ENCODE data around the gene RD3L. TPM values are rescaled to one million over a fixed set of nuclear protein-coding genes. Genes with fewer than 3 reads are reported as not detected.

The RD3L gene
- total and polyA plus RNA-seq, 2 of the 4 experiments (the other 2 are of a cell fraction) = not detected

DNA sequence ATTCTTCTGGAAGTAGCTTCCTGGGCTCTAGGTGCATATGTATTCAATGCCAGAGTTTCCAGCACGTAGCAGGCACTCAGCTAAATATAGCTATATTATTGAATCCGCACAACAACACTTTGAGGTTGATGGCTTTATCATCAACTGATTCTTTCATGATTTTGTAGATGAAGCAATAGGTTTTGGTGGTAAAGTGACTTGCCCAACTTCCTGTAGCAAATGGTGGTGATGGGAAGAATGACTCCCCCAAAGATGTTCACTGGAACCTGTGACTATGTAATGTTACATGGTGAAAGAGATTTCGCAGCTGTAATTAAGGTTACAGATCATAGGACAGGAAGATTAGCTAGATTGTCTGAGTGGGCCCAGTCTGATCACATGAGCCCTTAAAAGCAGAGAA lies 10.9 kb downstream of the RD3L start:
- no peak for TF ChIP-seq RAD21 (IDR thresholded peaks at IDR 0.05; ENCODE audit: low read length)
- no peak for TF ChIP-seq MAZ (IDR thresholded peaks at IDR 0.05; ENCODE audit: borderline replicate concordance, low read depth, low read length)
- TF ChIP-seq MAFK (IDR thresholded peaks at IDR 0.05; ENCODE audit: low read depth, low read length) = no peak
- TF ChIP-seq, protein P1, sequence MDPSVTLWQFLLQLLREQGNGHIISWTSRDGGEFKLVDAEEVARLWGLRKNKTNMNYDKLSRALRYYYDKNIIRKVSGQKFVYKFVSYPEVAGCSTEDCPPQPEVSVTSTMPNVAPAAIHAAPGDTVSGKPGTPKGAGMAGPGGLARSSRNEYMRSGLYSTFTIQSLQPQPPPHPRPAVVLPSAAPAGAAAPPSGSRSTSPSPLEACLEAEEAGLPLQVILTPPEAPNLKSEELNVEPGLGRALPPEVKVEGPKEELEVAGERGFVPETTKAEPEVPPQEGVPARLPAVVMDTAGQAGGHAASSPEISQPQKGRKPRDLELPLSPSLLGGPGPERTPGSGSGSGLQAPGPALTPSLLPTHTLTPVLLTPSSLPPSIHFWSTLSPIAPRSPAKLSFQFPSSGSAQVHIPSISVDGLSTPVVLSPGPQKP (IDR thresholded peaks at IDR 0.05; ENCODE audit: borderline replicate concordance, low read depth, low read length) = no peak
- TF ChIP-seq, protein P2, sequence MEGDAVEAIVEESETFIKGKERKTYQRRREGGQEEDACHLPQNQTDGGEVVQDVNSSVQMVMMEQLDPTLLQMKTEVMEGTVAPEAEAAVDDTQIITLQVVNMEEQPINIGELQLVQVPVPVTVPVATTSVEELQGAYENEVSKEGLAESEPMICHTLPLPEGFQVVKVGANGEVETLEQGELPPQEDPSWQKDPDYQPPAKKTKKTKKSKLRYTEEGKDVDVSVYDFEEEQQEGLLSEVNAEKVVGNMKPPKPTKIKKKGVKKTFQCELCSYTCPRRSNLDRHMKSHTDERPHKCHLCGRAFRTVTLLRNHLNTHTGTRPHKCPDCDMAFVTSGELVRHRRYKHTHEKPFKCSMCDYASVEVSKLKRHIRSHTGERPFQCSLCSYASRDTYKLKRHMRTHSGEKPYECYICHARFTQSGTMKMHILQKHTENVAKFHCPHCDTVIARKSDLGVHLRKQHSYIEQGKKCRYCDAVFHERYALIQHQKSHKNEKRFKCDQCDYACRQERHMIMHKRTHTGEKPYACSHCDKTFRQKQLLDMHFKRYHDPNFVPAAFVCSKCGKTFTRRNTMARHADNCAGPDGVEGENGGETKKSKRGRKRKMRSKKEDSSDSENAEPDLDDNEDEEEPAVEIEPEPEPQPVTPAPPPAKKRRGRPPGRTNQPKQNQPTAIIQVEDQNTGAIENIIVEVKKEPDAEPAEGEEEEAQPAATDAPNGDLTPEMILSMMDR (conservative IDR thresholded peaks at IDR 0.05; ENCODE audit: low read depth, low read length) = no peak
- TF ChIP-seq FOS (IDR thresholded peaks at IDR 0.05; ENCODE audit: low read depth, low read length) = no peak
- TF ChIP-seq BHLHE40 (IDR thresholded peaks at IDR 0.05; ENCODE audit: low read depth, low read length) = no peak
- no peak for TF ChIP-seq CHD1 (IDR thresholded peaks at IDR 0.05; ENCODE audit: low read depth, low read length)
- no peak for TF ChIP-seq NFE2L2 (IDR thresholded peaks at IDR 0.05; ENCODE audit: low read depth, low read length)
- TF ChIP-seq, protein P3, sequence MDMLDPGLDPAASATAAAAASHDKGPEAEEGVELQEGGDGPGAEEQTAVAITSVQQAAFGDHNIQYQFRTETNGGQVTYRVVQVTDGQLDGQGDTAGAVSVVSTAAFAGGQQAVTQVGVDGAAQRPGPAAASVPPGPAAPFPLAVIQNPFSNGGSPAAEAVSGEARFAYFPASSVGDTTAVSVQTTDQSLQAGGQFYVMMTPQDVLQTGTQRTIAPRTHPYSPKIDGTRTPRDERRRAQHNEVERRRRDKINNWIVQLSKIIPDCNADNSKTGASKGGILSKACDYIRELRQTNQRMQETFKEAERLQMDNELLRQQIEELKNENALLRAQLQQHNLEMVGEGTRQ (IDR thresholded peaks at IDR 0.05; ENCODE audit: low read depth, low read length) = no peak
- TF ChIP-seq POLR2A (IDR thresholded peaks at IDR 0.05; ENCODE audit: low read depth, low read length) = no peak
- no peak for TF ChIP-seq MXI1 (IDR thresholded peaks at IDR 0.05; ENCODE audit: borderline replicate concordance, low read depth, low read length)
- H3K9me3 ChIP-seq (ENCODE audit: control insufficient read depth, insufficient read depth, low read length) = no peaks in the 10 kb centered on the region
- peaks cover 9% of the 10 kb centered on the region for H3K27me3 ChIP-seq (ENCODE audit: control insufficient read depth, insufficient read depth, low read length)
- no peak overlapping the region for H4K8ac ChIP-seq (ENCODE audit: low read depth in 2 of 2, low read length in 2 of 2)
- POLR2A ChIA-PET (ENCODE audit: unreplicated experiment) = no interaction called here
- no peak overlapping the region for H2AK5ac ChIP-seq (ENCODE audit: low read depth, low read length)
- ATAC-seq (ENCODE audit: low read depth) = no peak
- no peak overlapping the region for H4K5ac ChIP-seq (ENCODE audit: low read depth, low read length)
- no peak overlapping the region for H3K56ac ChIP-seq (ENCODE audit: extremely low read depth, insufficient read depth, low read length)
- H3K4me2 ChIP-seq (ENCODE audit: low read depth, low read length) = no peak overlapping the region
- no peak overlapping the region for H2AK9ac ChIP-seq (replicated peaks; ENCODE audit: low read depth, low read length, poor library complexity)
- H3K4me3 ChIP-seq (ENCODE audit: insufficient read depth, low read depth, low read length) = no peak overlapping the region
- WGBS, 2 experiments (ENCODE audit: extremely low coverage in 2 of 2, insufficient read length in 1 of 2) = 100% methylated on average over 1 of the region's 3 CpGs; no CpG with 5 or more reads in 1 of the 2 experiments
- no peak overlapping the region for H3K27ac ChIP-seq (ENCODE audit: insufficient read depth, low read length)
- no peak overlapping the region for H3K4ac ChIP-seq (ENCODE audit: low read depth, low read length)
- no peaks in the 10 kb centered on the region for H4K20me1 ChIP-seq (ENCODE audit: insufficient read depth, low read length)
- intact Hi-C loops (cut with micrococcal nuclease) = no loop called here
- H3K14ac ChIP-seq (replicated peaks; ENCODE audit: low read depth, low read length) = no peak overlapping the region
- H2BK15ac ChIP-seq (ENCODE audit: low read depth, low read length) = no peak overlapping the region
- no peak for DNase-seq
- H3K79me1 ChIP-seq (ENCODE audit: low read depth in 1 of 2, low read length in 2 of 2) = no peaks in the 10 kb centered on the region
- CTCF ChIA-PET = interaction anchor here (0.6 kb wide), 1 partner anchor 744 kb away, joined by 4 read pairs; no protein-coding TSS in a partner anchor
- H2BK20ac ChIP-seq (ENCODE audit: low read depth, low read length) = no peak overlapping the region
- BruUV-seq (replicated peaks) = no TSS peak
- H3K9me1 ChIP-seq (ENCODE audit: insufficient read depth, low read length) = no peaks in the 10 kb centered on the region
- H3K18ac ChIP-seq (ENCODE audit: low read depth, low read length) = no peak overlapping the region
- dilution Hi-C loops (cut with HindIII; ENCODE audit: low sequenced_read_pairs, unreplicated experiment) = no loop called here
- H4K91ac ChIP-seq (ENCODE audit: insufficient read depth, low read depth, low read length) = no peak overlapping the region
- H3K23ac ChIP-seq (ENCODE audit: low read depth, low read length) = no peak overlapping the region
- H3K4me1 ChIP-seq (ENCODE audit: control insufficient read depth, insufficient read depth, low read length) = no peaks in the 10 kb centered on the region
- no peaks in the 10 kb centered on the region for H3K36me3 ChIP-seq (ENCODE audit: control insufficient read depth, insufficient read depth, low read length)
- in situ Hi-C loops (cut with MboI; ENCODE audit: low sequenced_read_pairs) = no loop called here
- no peak overlapping the region for H3K9ac ChIP-seq (ENCODE audit: low read depth, low read length)
- no peak overlapping the region for H2BK120ac ChIP-seq (ENCODE audit: low read depth, low read length)
- no peak overlapping the region for H2BK5ac ChIP-seq (ENCODE audit: low read depth, low read length, poor library complexity, severe bottlenecking)
- H2AFZ ChIP-seq (replicated peaks; ENCODE audit: low read length, poor library complexity) = no peak overlapping the region
